HepG2 (cell line): ENCODE data around the gene OBI1. TPM values are rescaled to one million over a fixed set of nuclear protein-coding genes. Genes with fewer than 3 reads are reported as not detected.
A peak's percentile ranks its signal among the peaks of the same experiment; 100 is the strongest.

ENCODE experiments used
- CENPT ChIP-seq: sonication (generic); formaldehyde crosslinking; IDR thresholded peaks from 2 replicates; pipeline ENCODE4 v1.8.0; 2022; ENCODE audit warnings: low read depth, mild to moderate bottlenecking, moderate library complexity, missing genetic modification reagents
- FOSL2 ChIP-seq: sonication (generic); formaldehyde crosslinking; IDR thresholded peaks from 2 replicates; pipeline ENCODE4 v1.4.0; 2020; ENCODE audit warnings: missing genetic modification reagents
- HOXA3 ChIP-seq: sonication (generic); formaldehyde crosslinking; IDR thresholded peaks from 2 replicates; pipeline ENCODE4 v1.5.0; 2020; ENCODE audit warnings: missing genetic modification reagents
- KLF12 ChIP-seq: sonication (generic); formaldehyde crosslinking; IDR thresholded peaks from 2 replicates; pipeline ENCODE4 v1.4.0; 2020; ENCODE audit warnings: missing genetic modification reagents, borderline replicate concordance
- PITX1 ChIP-seq: sonication (generic); formaldehyde crosslinking; IDR thresholded peaks from 2 replicates; pipeline ENCODE4 v1.5.1; 2020; ENCODE audit warnings: mild to moderate bottlenecking, missing genetic modification reagents
- RFX3 ChIP-seq: IDR thresholded peaks from 2 replicates; pipeline ENCODE4 v1.6.1; 2016; ENCODE audit warnings: missing biosample characterization, missing genetic modification reagents
- SMARCE1 ChIP-seq: fragments of 450-650 bp; IDR thresholded peaks from 2 replicates; pipeline ENCODE4 v1.6.1; 2017; ENCODE audit warnings: borderline replicate concordance
- SRY ChIP-seq: sonication (generic); formaldehyde crosslinking; IDR thresholded peaks from 2 replicates; pipeline ENCODE4 v1.8.0; 2022; ENCODE audit warnings: mild to moderate bottlenecking, missing genetic modification reagents
- polyA plus RNA-seq, 8 experiments: library from polyadenylated mRNA; depleted of rRNA in 3 of 8; stranded (reverse) in 7 of 8; unstranded in 1 of 8; fragments of >200 nt; fragmentation: Illumina TruSeq in 4 of 8; extraction: Trizol in 4 of 8; gene quantifications; 2 replicates each; pipeline versions ENCODE4 v1.2.1 to v1.2.3, GENCODE V29; 2011 to 2016; ENCODE audit warnings: low read depth in 4 of 8, missing spikeins in 1 of 8, mixed read lengths in 1 of 8; ENCODE audit not compliant: insufficient read depth in 1 of 8
- total RNA-seq, 5 experiments: library from RNA; depleted of rRNA; stranded (reverse); fragments of >200 nt; fragmentation: Illumina TruSeq; extraction: Trizol; gene quantifications; 2 replicates each; pipeline ENCODE4 v1.2.3, GENCODE V29; 2016; ENCODE audit warnings: low read depth in 1 of 5
- TF ChIP-seq, protein P1 (sequence below): sonication (generic); formaldehyde crosslinking; IDR thresholded peaks from 2 replicates; pipeline ENCODE4 v1.4.0; 2020; ENCODE audit warnings: missing genetic modification reagents
- TF ChIP-seq, protein P2 (sequence below): sonication (generic); formaldehyde crosslinking; IDR thresholded peaks from 2 replicates; pipeline ENCODE4 v1.8.1; 2023; ENCODE audit warnings: mild to moderate bottlenecking, missing genetic modification reagents
- TF ChIP-seq, protein P3 (sequence below): sonication (generic); formaldehyde crosslinking; IDR thresholded peaks from 2 replicates; pipeline ENCODE4 v1.5.0; 2020; ENCODE audit warnings: missing genetic modification reagents
- TF ChIP-seq, protein P4 (sequence below): sonication (generic); formaldehyde crosslinking; IDR thresholded peaks from 2 replicates; pipeline ENCODE4 v1.9.0; 2022; ENCODE audit warnings: low read depth, missing genetic modification reagents
- TF ChIP-seq, protein P5 (sequence below): sonication (generic); formaldehyde crosslinking; conservative IDR thresholded peaks from 2 replicates; pipeline ENCODE4 v1.5.0; 2020; ENCODE audit warnings: missing genetic modification reagents
- TF ChIP-seq, protein P6 (sequence below): sonication (generic); formaldehyde crosslinking; IDR thresholded peaks from 2 replicates; pipeline ENCODE4 v1.5.1; 2020; ENCODE audit warnings: missing genetic modification reagents, mild to moderate bottlenecking, borderline replicate concordance
- TF ChIP-seq, protein P7 (sequence below): IDR thresholded peaks from 2 replicates; pipeline ENCODE4 v1.6.1; 2016; ENCODE audit warnings: mild to moderate bottlenecking

Gene OBI1
- total and polyA plus RNA-seq, 2 of the 13 experiments (the other 11 are each of a cell fraction or from before 2014, with no cell fraction given), result 7.8 to 23.5 TPM

DNA sequence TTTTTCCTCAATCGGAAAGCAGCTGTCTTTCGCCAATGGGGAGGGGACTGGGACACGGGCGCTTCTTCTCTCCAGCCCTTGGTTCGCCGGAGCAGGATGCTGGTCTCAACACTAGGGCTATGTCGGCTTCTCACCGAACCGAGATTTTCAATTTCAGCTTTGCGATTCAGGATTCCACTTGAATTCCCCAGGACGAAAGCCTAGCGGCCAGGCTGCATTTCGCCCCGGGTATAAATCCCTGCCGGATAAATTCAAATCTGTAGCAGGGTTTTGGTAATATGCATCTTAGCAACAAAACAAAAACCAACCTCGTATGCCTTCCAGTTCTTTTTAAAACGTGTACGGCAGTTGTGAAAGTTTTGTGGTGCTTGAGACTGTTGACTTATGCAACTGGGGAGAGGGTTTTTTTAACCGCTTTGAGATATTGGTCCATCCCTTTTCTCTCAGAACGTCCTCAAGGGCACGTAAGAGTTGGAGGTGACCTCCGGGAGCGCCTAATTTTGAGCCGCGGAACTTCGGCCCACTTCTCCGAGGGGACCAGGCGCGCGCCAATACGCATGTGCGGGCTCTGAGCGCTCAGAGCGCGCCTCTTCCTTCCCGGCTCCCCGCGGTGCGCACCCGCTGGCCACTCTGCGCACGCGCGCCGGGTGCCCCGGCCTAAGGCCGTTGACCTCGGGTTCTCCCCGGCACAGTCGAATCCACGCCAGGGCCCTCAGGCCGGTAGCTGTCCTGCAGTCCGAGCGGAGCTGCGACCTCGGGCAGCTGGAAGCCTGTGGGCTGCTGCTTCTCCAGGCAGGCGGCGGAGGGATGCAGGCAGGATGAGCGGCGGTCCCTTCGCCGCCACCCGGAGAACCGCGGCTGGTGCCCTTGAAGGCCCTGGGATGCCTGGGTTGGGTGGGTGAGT, 63.2 kb downstream of the OBI1 start (continued):
- TF ChIP-seq, protein P1, sequence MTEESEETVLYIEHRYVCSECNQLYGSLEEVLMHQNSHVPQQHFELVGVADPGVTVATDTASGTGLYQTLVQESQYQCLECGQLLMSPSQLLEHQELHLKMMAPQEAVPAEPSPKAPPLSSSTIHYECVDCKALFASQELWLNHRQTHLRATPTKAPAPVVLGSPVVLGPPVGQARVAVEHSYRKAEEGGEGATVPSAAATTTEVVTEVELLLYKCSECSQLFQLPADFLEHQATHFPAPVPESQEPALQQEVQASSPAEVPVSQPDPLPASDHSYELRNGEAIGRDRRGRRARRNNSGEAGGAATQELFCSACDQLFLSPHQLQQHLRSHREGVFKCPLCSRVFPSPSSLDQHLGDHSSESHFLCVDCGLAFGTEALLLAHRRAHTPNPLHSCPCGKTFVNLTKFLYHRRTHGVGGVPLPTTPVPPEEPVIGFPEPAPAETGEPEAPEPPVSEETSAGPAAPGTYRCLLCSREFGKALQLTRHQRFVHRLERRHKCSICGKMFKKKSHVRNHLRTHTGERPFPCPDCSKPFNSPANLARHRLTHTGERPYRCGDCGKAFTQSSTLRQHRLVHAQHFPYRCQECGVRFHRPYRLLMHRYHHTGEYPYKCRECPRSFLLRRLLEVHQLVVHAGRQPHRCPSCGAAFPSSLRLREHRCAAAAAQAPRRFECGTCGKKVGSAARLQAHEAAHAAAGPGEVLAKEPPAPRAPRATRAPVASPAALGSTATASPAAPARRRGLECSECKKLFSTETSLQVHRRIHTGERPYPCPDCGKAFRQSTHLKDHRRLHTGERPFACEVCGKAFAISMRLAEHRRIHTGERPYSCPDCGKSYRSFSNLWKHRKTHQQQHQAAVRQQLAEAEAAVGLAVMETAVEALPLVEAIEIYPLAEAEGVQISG, result peak; percentile 31; the same call in 1 of the 2 replicates
- TF ChIP-seq SMARCE1 (no peak), FOSL2 (CRISPR knock-in tag) (no peak), RFX3 (CRISPR knock-in tag) (no peak), SRY (CRISPR knock-in tag) (no peak), HOXA3 (CRISPR knock-in tag) (peak; percentile 22; the same call in 1 of the 2 replicates), CENPT (CRISPR knock-in tag) (no peak), KLF12 (CRISPR knock-in tag) (no peak), PITX1 (0 out of 2 replicates have a peak, but pooled peaks have one; percentile 10)
- TF ChIP-seq, protein P2, sequence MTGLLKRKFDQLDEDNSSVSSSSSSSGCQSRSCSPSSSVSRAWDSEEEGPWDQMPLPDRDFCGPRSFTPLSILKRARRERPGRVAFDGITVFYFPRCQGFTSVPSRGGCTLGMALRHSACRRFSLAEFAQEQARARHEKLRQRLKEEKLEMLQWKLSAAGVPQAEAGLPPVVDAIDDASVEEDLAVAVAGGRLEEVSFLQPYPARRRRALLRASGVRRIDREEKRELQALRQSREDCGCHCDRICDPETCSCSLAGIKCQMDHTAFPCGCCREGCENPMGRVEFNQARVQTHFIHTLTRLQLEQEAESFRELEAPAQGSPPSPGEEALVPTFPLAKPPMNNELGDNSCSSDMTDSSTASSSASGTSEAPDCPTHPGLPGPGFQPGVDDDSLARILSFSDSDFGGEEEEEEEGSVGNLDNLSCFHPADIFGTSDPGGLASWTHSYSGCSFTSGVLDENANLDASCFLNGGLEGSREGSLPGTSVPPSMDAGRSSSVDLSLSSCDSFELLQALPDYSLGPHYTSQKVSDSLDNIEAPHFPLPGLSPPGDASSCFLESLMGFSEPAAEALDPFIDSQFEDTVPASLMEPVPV (CRISPR knock-in tag), result peak; percentile 45; the same call in 1 of the 2 replicates
- TF ChIP-seq, protein P3, sequence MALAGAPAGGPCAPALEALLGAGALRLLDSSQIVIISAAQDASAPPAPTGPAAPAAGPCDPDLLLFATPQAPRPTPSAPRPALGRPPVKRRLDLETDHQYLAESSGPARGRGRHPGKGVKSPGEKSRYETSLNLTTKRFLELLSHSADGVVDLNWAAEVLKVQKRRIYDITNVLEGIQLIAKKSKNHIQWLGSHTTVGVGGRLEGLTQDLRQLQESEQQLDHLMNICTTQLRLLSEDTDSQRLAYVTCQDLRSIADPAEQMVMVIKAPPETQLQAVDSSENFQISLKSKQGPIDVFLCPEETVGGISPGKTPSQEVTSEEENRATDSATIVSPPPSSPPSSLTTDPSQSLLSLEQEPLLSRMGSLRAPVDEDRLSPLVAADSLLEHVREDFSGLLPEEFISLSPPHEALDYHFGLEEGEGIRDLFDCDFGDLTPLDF, result peak; percentile 34; the same call in 1 of the 2 replicates
- TF ChIP-seq, protein P4, sequence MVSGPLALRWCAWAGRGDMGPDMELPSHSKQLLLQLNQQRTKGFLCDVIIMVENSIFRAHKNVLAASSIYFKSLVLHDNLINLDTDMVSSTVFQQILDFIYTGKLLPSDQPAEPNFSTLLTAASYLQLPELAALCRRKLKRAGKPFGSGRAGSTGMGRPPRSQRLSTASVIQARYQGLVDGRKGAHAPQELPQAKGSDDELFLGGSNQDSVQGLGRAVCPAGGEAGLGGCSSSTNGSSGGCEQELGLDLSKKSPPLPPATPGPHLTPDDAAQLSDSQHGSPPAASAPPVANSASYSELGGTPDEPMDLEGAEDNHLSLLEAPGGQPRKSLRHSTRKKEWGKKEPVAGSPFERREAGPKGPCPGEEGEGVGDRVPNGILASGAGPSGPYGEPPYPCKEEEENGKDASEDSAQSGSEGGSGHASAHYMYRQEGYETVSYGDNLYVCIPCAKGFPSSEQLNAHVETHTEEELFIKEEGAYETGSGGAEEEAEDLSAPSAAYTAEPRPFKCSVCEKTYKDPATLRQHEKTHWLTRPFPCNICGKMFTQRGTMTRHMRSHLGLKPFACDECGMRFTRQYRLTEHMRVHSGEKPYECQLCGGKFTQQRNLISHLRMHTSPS (CRISPR knock-in tag), result no peak
- TF ChIP-seq, protein P5, sequence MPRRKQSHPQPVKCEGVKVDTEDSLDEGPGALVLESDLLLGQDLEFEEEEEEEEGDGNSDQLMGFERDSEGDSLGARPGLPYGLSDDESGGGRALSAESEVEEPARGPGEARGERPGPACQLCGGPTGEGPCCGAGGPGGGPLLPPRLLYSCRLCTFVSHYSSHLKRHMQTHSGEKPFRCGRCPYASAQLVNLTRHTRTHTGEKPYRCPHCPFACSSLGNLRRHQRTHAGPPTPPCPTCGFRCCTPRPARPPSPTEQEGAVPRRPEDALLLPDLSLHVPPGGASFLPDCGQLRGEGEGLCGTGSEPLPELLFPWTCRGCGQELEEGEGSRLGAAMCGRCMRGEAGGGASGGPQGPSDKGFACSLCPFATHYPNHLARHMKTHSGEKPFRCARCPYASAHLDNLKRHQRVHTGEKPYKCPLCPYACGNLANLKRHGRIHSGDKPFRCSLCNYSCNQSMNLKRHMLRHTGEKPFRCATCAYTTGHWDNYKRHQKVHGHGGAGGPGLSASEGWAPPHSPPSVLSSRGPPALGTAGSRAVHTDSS (CRISPR knock-in tag), result no peak
- TF ChIP-seq, protein P6, sequence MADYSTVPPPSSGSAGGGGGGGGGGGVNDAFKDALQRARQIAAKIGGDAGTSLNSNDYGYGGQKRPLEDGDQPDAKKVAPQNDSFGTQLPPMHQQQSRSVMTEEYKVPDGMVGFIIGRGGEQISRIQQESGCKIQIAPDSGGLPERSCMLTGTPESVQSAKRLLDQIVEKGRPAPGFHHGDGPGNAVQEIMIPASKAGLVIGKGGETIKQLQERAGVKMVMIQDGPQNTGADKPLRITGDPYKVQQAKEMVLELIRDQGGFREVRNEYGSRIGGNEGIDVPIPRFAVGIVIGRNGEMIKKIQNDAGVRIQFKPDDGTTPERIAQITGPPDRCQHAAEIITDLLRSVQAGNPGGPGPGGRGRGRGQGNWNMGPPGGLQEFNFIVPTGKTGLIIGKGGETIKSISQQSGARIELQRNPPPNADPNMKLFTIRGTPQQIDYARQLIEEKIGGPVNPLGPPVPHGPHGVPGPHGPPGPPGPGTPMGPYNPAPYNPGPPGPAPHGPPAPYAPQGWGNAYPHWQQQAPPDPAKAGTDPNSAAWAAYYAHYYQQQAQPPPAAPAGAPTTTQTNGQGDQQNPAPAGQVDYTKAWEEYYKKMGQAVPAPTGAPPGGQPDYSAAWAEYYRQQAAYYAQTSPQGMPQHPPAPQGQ (CRISPR knock-in tag), result no peak
- TF ChIP-seq, protein P7, sequence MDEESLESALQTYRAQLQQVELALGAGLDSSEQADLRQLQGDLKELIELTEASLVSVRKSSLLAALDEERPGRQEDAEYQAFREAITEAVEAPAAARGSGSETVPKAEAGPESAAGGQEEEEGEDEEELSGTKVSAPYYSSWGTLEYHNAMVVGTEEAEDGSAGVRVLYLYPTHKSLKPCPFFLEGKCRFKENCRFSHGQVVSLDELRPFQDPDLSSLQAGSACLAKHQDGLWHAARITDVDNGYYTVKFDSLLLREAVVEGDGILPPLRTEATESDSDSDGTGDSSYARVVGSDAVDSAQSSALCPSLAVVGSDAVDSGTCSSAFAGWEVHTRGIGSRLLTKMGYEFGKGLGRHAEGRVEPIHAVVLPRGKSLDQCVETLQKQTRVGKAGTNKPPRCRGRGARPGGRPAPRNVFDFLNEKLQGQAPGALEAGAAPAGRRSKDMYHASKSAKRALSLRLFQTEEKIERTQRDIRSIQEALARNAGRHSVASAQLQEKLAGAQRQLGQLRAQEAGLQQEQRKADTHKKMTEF, result no peak
